NCI-H748 treated with DMSO at 0.1 percent for 48 hours (cell line): ENCODE measurements around the gene DGKG.

Experiments
- DNase-seq: peaks from one replicate; lab custom pipeline; 2025; lab: John Stamatoyannopoulos, UW

The DGKG gene

DNA sequence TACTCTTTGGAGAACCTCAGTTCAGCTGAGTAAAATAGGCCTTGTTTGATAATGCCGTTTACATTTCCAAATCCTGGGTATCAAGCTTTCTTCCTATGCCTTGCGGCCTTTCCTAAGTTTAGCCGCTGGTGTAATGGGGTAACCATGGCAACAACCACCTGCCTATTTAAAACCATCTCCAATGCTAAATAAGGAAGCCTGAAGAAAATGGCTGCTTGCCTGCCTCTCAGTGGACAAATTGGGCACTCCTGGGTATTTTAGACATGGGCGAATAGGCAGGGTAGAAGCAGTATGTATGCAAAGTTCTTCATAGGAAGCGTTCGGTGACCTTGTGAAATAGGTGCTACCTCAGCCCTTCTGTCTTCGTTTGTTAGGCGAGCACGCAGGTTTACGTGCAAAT, 122.7 kb downstream of the DGKG start:
- DNase-seq, result no peak

DNA sequence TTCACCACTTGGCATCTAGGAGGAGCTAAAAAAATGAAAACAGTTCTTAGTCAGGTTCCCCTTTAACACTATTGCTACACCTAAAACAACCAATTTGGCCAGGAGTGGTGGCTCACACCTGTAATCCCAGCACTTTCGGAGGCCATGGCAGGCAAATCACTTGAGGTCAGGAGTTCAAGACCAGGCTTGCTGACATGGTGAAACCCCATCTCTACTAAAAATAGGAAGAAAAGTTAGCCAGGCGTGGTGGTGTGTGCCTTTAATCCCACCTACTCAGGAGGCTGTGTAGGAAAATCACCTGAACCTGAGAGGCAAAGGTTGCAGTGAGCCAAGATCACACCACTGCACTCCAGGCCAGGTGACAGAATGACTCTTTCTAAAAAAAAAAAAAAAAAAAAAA, 124.1 kb downstream of the DGKG start:
- no peak for DNase-seq

DNA sequence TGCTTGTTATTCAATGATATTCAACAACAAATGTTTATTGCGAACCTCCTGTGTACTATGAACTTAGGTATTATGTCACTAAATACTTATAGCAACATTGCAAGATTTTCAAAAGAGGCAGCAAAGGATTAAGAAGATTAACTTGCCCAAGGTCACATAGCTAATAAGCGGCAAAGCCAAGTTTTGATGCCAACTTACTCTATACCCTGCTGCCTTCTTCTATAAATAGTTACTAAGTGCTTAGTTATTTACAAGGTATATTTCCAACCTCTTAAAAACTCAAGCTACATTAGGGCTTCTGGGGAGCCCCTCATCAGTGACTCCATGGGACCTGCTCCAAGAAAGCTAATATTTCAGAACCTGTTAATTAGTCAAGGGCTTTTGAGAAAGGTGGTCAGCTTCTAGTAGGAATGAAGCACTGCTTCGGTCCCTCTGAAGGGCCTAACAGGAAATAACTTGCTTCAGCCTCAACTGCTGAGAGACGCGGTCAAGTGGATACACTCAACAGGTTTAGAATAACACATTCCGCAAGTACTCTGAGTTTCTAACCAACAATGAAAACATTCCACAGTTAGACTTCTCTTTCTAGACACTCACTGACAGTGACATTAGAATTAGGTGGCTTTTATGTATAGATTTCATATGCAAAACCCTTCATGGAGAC, 125.5 kb downstream of the DGKG start:
- DNase-seq, result no peak

DNA sequence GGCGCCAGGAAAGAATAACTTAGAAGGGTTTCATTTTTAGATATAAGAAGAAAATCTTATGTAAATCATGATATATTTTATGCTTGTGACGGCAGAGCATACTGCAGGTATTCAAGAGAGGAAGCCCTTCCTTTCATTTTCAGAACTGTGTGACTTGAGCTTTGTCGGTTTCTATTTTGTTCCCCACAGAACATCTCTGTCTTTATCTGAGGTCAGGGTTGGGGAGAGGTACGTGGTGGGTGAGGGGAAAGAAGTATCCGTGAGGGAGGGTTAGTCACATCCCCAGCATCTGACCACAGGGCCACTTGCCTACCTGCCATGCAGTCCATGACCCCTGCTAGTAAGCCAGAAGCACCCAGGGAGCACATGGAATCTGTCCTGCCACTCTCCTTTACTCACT, 126.5 kb downstream of the DGKG start:
- no peak for DNase-seq

DNA sequence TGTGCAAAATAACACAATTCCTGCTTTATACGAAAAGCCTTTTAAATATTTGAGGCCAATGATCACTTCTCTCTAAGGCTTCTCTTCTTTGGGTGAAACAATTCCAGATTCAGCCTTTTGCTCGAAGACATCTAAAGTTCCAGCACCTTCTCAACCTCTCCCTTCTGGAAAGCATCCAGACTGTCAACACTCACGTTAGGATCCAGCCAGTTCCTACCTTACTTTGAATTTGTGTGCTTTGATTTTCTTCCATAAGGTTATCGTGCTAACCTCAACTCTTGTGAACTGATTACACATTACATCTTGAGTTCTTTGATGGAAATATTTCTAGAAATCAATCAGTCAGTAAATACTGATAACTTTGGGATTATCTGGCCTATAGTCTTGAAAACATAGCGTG, 127.9 kb downstream of the DGKG start:
- no peak for DNase-seq

DNA sequence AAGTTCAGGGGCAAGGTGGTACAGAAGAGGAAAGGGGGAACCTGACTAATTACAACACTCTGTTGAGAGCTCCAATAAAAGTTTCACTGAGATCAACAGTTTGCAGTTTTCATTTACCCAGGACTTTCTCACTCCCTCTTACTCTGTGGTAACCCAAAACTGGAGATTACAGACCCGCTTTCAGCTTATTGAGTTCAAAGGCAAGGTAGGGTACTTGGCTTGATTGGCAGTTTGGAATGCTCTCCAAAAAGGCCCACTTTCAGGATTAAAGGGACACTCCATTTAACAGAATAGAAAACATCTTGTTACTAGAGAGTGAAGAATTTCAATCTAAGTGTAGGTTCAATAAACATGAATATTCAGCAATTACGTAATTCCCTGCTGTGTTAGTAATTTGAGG, 135.6 kb downstream of the DGKG start:
- no peak for DNase-seq

DNA sequence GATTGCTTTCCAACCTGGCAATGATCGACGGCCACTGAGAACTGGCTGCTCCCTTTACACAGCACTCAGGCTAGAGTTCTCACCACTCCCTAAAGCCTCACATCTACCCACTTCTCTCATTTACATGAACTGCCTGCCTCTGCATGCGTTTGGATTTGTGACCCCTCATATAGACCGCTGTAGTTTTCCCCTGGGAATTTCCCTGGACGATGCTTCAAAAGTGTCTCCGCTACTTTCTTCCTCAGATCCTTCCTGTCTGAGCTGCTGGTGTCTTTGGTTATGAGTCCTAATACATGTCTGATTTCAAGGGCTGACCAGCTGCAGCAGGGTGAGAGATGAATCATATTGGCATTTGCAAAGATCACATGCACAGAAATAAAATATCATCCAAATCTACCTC, 136.4 kb downstream of the DGKG start:
- DNase-seq, result no peak

DNA sequence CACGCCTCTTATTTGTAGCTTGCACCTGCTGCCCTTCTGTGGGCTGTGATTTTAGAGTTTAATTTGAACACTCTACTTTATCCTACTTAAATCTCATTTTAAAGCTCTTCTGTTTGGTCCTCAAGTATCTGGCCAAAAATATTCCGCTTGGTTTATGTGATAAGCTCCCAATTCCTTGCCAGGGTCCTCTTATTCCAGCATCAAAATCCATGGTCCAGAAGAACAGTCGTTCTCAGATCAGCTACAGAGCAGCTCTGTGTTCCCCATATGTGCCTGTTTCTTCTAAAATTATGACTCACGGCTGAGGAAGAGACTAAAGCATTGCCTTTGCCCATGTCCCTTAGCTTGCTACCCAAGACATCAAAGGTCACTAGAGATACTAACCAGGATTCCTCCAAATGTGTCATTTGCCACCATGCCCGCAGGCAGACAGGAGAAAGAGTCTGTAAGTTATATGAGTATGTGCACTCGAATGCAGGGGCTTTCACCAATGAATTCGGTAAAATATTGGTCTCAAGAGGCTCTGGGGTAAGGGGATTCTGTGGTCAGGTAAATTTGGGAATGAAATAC, 137.9 kb downstream of the DGKG start:
- no peak for DNase-seq

DNA sequence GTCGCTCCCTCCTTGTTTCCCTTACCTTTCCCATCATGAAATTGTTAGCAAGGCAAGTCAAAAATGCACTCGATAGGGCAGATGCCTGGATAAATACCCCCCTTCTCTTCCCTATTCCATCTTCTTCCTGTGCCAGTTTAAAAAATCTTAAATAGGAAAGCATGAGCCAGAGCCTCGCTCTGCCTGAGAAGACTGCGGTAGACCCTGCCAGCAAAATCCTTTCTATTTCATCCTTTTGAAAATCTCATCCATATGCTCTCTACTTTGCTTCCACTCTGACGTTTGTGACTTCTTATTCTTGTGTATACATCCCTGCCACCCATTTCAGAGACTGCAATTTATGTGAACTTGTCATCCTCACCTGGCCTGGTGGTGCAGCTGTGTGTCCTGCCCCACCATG, 138.6 kb downstream of the DGKG start:
- DNase-seq, result no peak

DNA sequence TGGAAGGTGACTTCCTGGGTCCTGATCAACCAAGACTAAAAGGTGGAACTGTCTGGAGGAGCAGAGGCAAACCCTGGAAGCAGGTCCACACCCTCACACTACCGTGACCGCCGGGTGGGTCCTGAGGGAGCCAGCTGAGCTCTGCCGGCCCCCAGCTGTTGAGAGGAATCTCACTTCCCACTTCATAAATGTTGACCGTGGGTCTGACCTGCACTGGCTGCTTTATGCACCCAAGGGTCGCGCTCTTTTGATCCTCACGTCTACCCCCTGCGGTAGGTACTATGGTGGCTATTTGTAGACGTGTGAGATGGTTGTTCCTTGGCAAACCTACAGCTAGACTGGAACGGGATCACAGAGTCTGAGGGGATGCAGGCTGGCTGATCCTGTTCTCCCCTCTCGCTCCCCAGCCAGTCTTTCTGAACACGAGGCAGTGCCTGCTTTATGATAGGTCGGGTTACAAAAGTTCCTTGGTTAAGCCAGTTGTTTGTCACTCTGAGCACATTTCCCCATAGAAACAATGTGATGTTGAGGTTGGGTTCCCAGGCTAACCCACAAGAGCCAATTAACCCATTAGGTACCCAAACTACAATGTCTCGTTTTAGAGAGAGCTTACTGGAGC, 140.2 kb downstream of the DGKG start:
- DNase-seq, result no peak

DNA sequence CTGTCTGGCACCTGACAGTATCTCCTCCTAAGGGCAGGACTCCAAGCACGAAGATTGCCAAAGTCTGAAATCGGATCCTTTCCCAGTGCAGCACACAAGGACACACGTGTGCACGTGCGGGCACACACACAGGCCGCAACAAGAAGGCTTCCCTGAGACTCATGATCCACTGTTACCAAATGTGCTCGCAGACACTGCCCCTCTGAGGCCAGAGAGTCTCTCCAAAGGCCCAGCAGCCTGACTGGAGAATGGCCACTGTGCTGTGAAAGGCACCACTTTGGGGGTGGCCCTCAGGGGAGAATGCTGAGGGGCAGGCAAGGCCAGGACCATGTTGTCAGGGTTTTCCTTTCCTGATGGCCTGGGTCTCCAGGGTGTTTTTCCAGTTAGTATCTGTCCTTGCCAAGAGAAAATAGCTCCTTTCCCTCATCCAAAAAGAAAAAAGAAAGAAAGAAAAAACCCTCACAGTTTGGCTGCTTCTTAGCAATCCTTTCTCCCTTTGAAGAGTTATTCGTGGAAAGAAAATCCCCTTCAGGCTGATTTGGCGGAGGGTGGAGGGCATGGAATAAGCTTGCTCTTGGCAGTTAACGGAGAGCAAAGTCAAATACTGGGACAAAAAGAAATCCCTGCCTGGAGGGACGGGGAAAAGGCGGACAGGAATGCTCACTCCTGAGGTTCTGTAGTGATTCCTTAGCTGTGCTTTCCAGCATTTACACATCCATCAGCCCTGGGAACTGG, 141.0 kb downstream of the DGKG start:
- DNase-seq, result no peak

DNA sequence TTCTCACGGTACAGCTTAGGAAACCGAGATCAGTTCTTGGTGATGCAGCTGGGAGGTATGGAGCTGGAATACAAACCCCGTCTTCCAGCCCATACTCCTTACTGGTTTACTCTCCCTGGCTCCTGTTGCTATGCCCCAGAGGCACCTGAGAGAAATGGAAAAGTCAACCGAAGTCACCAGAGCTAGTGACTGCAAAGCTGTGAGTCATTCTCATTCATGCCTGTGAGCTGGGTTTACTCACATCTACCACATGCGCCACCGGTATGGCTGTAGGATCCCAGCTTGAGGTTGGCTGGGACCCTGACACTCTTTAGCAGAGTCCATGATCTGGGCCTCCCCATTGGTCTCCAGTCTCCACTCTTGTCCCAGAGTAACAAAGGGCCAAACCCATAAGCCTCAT, 141.7 kb downstream of the DGKG start:
- DNase-seq, result no peak

DNA sequence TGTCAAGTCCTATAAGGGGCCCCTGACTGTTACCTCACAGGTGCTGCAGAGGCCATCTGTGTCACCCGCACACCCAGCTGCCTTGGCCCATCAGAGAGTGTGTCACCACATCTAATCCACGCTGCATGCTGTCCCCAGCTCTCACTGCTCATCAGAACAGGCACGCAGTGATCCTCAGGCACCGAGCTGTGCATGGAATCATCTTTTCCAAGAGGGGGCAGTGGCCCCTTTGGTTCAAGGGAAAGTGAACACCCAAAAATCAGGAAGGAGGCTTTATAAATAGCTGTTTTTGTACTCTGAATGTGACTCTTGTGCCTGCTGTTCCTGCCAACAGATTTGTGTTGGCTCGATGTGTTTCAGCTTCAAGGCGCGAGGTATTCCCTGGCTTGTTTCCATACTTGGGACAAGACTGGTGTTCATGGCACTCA, 142.8 kb downstream of the DGKG start:
- DNase-seq, result no peak

DNA sequence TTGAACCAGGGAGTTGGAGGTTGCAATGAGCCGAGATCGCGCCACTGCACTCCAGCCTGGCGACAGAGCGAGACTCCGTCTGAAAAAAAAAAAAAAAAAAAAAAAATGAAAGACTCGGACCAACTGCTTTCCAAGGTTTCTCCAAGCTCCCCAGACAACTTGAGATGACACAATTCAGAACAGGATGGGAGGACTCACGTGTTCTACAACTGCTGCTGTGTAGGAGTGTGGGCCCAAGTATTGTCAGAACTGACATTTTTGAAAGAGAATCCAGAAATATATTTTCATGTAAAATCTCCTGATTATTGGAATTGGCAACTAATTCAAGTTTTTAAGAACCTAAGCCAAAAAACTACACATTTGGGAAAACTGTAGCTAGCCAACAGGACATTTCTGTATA, 143.6 kb downstream of the DGKG start:
- DNase-seq, result no peak

DNA sequence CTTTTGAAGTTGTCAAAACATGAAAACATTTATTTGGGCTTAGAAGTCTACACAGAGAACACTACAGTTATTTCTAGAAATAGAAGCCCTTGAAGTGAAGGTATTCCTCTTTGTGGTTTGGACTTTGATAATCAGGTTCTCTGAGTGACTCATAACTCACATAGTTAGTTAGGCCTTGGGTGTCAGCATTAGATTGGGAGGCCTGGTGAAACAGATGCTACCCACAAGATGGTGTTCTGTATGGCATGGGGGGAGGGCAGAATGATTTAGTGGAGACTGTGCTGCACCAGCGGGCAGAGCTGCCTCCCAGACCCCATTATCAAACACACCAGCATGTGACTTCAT, 144.2 kb downstream of the DGKG start:
- no peak for DNase-seq

DNA sequence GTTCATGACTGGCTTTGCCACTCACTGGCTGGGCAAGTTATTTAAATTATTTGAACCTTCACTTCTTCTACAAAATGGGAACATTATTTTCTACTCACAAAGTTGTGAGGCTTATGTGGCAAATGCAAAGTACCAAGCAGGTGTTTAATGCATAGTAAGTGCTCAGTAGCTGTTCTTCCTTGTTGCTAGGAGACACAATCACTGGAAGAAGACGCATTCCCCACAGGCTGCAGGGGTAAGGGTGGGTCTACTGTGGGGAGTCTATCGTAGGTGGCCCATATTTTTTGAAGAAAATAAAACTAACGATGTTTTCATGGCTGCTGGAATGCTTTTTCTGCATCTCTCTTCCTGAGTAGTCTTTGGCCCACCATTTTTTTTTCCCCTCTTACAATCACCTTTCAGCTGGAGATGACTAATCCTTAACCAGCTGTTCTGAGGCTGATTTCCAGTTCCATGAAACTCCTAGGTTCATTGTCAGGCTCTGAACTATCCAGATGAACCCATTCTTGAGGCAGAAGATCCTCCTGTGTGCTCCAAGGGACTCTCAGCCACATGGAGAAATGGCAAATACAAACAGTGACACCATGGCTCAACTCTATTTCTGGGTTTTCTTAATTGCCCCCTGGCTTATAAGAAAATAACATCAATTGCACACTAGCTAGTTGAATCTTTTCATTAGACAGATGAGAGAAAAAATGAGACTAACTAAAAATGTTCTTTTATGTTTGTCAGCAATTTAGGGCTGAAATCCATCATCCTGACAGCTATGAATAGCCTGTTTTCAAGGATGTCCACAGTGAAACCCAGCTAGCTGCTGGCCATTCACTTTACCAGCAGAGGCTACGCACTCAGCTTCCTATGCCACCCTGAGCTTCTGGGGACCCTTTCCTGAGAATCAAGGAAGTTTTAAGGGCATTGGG, 144.9 kb downstream of the DGKG start:
- DNase-seq, result no peak

DNA sequence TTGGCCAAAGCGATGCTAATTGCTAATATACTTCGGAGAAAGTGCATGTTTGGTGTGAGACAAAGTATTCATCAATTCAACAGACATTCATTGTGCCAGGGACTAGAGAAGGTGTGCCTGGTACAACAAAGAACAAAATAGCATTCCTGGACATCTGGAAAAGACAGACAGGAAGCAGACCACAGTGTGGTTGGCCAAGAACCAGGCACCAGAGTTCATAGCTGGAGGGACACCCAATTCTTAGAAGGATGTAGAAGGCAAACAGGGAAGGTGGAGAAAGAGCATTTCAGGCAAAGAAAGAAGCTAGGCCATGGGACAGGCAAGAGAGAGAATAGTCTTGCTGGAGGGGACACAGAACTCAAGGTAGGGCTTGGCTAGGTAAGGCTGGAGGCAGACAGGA, 147.4 kb downstream of the DGKG start:
- no peak for DNase-seq

DNA sequence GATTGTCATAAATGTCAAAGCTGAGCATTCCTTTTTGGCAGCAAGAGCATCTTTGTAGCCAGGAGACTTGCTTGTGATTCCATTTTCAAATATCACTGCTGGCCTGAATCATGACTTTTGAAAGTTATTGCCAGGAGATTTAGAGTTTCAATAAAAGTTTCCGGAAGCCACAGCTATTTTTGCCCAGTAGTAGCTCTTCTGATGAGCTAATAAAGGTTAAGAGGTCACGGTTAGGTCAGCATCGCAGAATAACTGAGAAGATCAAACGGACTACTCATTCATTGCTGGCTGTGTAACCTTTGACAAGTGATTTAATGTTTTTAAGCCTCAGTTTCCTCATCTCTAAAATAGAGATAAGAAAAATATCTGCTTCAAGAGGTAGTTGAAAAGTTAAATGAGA, 148.1 kb downstream of the DGKG start:
- DNase-seq, result no peak

DNA sequence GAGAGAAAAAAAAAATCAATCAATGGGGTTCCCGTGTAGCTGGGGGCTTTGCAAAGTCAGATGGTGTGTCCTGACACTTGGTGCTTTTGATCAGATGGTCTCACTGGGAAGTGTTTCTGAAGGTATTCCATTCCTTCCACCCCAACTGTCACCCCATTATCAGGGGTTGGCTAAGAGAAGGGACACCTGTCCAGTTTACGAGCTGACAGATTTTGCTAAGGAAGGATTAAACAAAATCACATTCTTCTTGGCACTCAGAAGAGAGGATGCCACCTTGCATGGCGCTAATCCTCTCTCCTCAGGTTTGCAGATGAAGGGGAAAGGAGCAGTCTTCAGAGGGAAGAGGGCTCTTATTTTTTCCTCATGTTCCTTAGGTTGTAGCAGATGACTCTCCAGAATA, 149.4 kb downstream of the DGKG start:
- no peak for DNase-seq

DNA sequence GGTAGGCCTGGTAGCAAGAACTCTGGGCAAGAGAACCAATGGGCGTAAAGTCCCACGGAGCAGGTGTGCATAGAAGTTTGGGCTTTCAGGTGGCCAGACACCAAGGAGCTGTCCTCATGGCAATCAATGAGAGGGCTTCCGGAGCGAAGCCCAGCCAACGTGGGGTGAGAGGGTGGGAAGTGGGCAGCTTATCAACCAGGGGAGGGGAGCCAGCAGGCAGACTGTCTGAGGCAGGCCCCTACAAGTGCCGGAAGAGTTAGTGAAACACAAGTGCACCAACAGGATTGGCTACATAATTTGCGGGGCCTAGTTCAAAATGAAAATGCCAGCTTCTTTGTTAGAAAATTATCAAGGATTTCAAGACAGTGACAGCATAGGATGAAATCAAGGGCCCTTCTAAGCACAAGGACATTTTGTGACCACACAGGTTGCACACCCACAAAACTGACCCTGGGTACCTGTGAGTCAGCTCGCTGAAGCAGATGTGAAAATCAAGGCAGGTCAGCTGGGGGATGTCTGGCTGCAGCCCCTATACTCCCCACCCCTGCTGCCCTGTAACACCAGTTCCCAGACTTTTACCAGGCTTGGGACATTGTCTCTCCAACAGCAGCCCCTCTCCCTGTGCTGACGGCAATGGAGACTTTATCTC, 151.1 kb downstream of the DGKG start:
- no peak for DNase-seq

DNA sequence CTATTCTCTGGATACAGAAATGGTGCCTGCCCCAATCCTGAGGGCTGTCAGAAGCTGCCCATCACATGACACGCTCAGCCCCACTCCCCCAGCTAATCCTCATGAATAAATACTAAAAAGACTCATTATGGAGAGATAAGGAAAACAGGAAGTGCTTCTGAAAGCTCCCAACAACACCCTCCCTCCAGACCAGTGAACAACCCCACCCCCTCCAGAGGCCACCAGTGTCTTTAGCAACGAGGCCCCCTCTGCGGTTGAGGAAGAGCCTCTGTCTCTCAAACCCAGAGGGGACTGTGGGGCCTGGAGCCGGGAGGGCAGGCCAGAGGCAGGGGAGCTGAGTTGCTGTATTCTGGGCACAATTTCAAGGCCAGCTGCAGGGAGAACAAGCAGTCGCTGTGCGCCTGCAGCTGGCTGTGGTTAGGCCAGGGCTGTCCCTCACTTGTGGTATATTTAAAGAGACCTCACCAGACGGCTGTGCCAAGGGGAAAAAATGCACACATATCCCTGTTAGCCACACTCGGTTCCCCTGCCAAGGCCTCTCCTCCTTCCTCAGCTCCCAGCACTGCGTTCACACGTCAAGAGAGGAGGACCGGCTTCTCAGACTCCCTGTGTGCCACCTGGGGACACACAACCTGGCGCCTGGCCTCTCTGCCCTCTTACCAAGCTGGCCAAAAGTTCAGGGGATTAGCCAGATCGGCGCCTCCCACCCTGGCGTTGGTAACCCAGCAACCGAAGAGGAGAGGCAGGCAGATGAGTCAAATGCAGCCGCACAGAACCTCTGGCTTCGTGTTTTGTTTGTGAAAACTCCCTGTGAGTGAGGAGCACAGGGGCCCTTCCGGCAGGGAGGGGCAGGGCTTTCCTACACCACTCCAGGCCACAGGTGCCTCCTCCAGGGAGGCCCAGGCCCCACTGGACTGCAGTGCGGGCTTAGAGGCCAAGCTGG, 152.0 kb downstream of the DGKG start:
- no peak for DNase-seq
